ENCODE data around the gene NTF3.

DNA sequence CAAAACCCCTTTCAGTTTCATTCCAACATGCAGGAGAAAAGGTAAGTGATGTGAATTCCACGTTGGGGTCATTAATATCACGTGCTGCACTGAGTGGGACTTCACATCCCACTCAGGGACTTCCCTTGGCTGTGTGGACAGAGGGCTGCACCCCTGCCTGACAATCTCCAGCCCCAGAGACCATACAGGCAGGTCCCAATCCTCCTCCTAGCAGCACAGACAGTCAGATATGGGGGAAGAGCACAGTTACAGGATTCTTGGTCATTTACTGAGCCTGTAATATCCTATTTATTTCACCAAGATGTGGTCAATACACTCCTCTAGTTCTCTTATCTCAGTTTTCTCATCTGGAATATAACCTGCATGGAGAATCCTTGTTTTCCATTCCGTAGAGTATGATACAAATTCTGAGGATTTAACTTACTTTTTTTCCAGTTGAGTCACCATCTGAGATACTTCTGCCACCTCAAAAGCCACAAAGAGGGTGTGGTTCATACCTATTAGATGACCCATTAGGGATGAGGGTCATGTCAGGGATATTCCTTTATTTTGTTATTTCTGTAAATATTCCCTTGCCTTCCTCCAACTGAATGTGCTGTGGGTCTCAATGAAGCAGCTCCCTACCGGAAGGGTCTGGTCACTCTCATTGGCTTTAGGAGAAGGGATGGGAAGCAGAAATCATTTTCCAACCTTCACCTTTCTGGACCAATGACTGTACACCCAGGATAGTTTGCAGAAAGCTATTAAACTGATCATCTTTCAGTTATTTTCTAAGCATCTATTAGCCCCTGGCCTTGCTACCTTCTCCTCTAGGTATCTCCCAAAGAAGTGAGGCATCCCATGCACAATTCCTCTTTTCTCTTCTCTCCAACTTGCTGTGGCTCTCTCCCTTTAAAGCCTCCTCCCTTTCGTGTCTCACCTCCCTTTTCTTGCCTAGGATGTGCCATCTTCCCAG, 43.0 kb upstream of the NTF3 start:
- no peak for TF ChIP-seq MXI1 (IDR thresholded peaks at IDR 0.05; ENCODE audit: low read depth, low read length)
- no peak for TF ChIP-seq NRF1 (IDR thresholded peaks at IDR 0.05; ENCODE audit: low read depth, low read length)
- no peak for TF ChIP-seq EP300 (IDR thresholded peaks at IDR 0.05; ENCODE audit: borderline replicate concordance in 1 of 2, low read depth in 1 of 2, low read length in 1 of 2)
- no peak for TF ChIP-seq CHD2 (IDR thresholded peaks at IDR 0.05; ENCODE audit: low read length, partially characterized antibody)
